HG02610 (cell line): Measurements from ENCODE around the gene SERGEF.

Source experiments
- ATAC-seq: cut with Tn5 transposase; IDR thresholded peaks from one replicate; pipeline ENCODE4 v1.9.1; 2021; ENCODE audit warnings: mild to moderate bottlenecking, moderate library complexity; ENCODE audit not compliant: unreplicated experiment

SERGEF gene

GRCh38 chr11:17821648-17822400, 191.0 kb downstream of the SERGEF start:
- ATAC-seq = no peak

DNA sequence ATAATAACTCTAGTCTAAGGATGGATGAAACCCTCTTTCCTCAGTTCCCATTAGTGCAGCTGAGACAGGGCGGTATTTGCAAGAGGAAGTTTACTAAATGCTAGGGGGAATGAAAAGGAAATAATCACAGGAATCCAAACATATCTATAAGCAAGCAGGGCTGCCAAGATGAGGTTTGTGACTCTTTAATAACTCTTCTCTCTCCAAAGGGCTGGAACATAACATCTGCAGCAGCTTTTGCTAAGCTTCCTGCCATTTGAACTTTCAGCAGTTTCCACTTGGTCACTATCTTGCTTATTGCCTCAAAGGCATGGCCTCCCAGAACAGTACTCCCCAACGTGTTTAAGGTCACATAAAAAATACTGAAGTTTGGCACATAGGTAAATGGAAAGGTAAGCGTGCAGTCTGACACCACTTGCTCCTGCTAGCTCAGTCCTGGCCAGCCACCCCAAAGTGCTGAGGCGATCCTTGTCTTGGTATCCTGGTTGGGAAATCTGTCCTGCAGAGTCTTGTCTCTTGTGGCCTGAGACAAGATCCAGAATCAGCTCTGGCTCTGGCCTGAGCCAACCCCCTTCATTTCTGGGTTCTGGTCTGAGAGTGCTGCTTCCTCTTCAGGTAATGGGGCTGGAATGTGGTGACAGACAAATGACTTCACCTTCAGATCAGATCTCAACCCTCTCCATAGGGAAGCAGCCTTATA, 196.5 kb downstream of the SERGEF start:
- ATAC-seq = no peak

GRCh38 chr11:17814546-17814945, 198.3 kb downstream of the SERGEF start:
- ATAC-seq = no peak

- no peak for ATAC-seq
Measured at GRCh38 chr11:17813391-17814059, 199.3 kb downstream of the SERGEF start.

GRCh38 chr11:17812865-17813187, 200.0 kb downstream of the SERGEF start:
- no peak for ATAC-seq

DNA sequence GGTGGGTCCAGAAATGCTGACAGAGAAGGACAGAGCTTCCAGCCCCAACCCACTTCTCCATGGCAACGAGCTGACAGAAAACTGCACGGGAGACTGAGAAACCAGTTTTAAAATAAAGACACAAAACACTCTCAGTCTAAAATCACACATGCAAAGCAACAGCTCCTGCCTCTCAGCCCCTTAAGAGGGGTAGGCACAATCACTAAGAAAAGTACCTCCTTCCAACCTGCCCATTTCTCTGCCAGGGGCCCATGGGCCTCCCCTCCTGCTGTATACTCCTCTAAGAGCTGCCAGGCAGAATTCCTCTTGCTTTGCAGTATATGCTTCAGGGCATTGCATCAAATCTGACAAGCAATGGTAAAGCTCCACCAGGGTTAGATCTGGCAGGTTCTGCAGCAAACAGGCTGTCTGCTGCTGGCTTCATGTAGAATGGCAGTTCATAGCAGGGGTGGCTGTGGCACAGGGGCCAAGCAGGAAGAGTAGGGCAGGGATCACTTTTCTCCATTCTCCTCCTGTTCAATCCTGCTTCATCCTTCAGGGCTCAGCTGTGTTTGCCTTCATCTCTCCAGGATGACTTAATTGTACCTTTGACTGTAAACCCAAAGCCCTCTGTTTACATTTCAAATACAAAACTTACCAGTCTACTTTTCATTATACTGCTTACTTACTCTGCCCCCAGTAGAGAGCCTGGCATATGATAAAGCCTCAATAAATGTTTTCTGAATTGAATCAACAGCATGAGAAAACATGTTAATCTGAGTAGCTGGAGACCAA, 200.6 kb downstream of the SERGEF start:
- no peak for ATAC-seq

DNA sequence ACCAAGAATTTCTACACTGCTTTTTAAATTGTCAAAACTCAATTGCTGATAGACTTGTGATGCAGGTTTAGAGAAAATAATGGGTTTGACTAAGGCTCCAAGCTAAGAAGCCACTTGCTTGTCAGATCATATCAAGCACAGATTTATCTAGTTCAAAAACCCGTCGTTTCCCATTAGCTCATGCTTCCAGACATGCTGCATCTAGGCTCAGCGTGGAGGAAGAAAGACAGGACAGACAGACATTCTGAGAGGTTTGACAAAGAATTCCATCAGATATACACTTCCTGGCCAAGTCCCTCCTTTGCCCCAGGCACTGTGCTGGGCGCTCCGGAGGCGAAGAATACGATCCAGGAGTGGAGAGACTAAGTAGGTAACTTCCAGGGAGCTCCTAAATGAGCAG, 201.5 kb downstream of the SERGEF start:
- ATAC-seq = no peak

DNA sequence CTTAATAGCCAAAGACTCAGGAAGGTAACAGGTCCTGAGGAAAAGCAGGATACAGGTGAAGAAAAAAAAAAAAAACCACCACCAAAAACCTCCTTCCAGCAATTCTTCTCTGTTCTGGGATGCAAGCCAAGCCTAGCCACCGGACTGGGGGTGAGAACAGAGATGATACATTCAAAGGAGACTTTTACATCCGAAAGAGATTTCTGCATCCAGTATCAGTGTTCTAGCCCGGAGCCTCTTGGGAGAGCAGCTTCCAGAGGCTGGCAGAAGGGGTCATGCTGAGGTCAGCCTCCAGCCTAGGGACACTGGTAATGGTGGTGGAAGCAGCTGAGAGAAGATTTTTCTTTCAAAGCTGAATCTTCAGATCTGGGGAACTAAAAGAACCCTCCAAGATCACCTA, 202.1 kb downstream of the SERGEF start:
- no peak for ATAC-seq

- ATAC-seq = no peak
Measured at GRCh38 chr11:17810041-17810440, 202.8 kb downstream of the SERGEF start.

DNA sequence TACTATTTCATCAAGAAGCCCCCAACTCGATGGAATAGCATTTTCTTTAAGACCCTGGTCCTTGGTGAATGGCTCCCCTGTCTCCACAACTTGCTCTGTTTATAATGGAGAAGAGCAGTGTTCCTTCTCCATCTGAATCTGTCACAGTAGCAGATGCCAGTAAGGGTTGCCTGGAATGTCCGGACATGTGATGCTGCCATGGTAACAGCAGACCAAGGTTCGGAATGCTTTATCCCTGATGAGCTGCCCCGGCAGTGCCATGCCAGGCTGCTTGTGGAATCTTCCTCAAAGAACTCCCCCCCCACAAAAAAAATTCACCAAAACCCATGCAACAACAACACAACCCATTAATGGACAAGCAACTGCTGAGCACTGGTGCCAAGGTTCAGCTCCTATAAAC, 205.8 kb downstream of the SERGEF start:
- ATAC-seq = no peak

- ATAC-seq = no peak
Measured at GRCh38 chr11:17805873-17806272, 207.0 kb downstream of the SERGEF start.

- ATAC-seq = no peak
Measured at GRCh38 chr11:17805043-17805442, 207.8 kb downstream of the SERGEF start.

DNA sequence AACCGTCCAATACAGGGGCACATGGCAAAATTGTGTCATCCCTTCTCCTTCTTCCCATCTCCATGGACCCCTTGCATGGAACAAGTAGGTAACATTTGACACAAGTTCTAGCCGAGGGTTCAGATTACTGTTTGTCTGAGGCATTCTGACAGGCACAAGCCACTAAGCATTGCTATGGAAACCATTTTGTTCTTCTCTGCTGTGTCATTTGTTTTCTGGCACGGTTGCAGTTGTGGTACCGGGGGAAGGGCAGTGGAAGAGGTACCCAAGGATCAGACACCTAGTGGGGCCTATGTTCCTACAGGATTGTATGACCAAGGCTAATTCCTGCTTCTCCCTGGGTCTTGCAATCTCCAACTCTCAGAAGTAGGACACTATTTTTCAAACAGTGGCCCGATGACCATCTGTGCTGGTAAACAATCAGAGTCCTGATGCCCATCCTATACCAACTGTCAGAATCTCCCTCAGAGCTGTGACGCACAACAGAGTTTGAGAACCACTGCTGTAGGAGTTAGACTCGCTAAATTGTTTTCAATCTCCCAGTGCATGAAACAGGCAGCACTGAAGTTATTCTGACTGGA, 209.0 kb downstream of the SERGEF start:
- no peak for ATAC-seq

DNA sequence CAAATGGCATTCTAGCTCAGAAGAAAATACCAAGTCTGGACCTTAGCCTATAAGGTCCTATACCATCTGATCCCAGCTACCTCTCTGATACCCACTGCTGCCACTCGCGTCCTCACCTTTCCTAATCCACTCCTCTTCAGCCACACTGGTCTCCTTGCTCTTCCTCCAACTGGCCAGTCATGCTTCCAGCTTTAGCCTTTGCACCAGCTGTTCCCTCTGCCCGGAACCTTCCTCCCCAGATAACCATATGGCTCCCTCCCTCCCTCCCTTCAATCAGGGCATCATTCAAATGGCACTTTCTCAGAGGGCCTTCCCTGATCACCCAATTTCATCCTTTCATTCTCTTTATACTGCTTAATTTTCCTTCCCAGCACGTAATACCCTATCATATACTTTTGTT, 210.4 kb downstream of the SERGEF start:
- ATAC-seq = no peak

- no peak for ATAC-seq
Measured at GRCh38 chr11:17801166-17801565, 211.7 kb downstream of the SERGEF start.

DNA sequence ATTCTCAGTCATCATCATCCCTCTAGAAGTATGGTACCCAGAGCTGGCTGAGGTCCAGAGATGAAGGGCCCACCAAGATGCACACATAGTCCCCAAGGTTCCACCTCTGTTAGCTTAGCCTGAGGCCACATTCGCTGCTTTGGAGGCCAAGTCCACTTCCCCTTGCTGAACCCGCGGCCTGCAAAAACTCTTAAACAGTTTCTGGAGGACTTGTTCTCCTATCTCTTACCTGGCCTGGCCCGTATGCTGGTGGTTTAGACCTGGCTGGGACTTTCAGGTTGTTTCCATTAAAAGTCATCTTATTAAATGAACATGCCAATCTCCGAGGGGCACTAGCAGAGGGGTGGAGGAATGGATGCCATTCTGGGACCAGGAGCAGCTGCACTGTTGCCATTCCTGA, 213.7 kb downstream of the SERGEF start:
- no peak for ATAC-seq

DNA sequence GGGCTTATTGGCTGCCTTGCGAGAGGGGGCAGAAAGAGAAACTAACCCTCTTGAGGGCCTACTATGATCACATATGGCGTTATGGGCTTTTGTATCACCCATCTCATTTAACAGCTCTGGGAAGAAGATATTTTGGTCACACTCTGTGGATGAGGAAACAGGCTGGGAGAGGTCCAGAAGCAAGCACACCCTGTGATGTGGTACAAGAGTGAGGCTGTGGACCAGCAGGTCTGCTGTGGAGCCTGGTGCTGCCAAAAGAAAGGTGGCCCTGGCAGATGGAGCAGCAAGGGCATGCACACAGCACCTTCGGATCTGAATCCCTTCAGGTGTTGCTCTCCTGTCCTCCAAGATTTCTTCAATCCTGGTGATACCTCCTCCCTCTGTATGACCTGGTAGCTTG, 214.1 kb downstream of the SERGEF start:
- no peak for ATAC-seq

DNA sequence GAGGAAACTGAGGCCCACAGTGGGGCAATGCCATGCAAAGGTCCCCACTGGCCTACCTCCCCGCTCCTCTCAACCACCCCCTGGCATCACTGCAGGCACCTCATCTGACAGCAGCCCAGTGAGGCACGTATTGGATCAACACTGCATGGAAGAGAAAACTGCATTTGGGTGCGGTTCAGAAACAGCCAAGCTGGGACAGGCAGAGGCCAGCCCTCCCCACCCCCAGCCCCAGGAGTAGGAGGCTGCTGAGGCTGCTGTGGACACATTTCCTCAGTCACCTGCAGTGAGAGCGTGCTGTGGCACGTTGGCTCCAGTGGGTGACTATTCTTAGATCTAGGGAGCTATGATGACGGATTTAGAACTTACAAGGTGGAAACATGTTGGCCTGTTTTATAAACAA, 214.6 kb downstream of the SERGEF start:
- no peak for ATAC-seq

- no peak for ATAC-seq
Measured at GRCh38 chr11:17796154-17796553, 216.7 kb downstream of the SERGEF start.

DNA sequence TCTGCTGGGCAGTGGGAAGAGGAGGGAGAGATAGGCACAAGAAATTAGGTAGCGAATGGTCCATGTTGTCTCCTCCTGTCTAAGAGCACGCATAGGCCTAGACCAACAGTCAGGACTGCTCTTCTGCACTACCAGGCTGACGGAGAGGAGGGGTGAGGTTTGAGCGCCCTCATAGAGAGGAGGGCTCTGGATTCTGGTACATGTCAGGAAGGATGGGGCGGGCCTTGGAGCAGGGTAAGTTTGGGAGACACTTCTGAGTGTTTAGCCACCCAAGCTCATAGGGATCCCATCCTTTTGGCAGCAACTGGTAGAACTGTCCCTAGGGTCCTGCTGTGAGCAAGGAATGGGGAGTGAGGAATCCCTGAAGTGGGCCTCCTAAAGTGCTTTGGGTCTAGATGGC, 217.9 kb downstream of the SERGEF start:
- ATAC-seq = no peak

DNA sequence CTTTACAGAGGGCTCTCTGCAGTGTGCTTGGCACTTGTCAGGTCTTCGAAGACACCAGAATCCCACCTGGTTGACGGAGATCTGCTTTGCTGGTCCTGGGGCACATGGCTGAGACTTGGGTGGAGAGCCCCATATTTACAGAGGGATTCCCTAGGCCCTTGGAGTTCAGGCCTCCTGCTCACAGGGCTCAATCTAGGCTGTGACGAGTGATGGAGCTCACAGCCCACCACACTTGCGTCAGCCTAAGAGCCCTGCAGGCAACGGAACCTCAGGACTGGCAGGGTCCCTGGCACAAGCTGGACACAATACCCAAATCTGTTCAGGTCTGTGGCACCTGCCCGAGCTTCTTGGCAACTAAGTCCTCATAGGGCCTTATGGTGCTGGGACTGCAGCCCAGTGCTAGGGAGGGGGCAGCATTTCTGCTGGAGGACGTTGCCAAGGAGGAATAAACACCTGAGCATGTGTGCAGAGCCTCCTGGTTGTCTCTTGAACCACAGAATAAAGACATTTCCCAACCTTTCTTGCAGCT, 219.1 kb downstream of the SERGEF start:
- no peak for ATAC-seq
